ES-I3 (cell line): ENCODE measurements around the gene KRT33B.
"Not testable (repeated sequence)": the region's sequence is repeated elsewhere in the genome, so short reads cannot be mapped to it uniquely, and the experiment has no call there.

Experiments
- H3K36me3 ChIP-seq: 2 replicates; pipeline ENCODE4 v1.6.1; 2013; ENCODE audit warnings: mild to moderate bottlenecking, low read length, control low read depth, moderate library complexity; ENCODE audit not compliant: insufficient read depth
- H3K4me1 ChIP-seq: 2 replicates; pipeline ENCODE4 v1.6.1; 2013; ENCODE audit warnings: mild to moderate bottlenecking, control low read depth, low read length; ENCODE audit not compliant: insufficient read depth
- H3K9ac ChIP-seq: 2 replicates; pipeline ENCODE4 v1.6.1; 2013; ENCODE audit warnings: low read depth, mild to moderate bottlenecking, low read length, moderate library complexity
- H3K9me3 ChIP-seq: 2 replicates; pipeline ENCODE4 v1.6.1; 2013; ENCODE audit warnings: mild to moderate bottlenecking, low read length, moderate library complexity; ENCODE audit not compliant: control insufficient read depth, insufficient read depth

The KRT33B gene

DNA sequence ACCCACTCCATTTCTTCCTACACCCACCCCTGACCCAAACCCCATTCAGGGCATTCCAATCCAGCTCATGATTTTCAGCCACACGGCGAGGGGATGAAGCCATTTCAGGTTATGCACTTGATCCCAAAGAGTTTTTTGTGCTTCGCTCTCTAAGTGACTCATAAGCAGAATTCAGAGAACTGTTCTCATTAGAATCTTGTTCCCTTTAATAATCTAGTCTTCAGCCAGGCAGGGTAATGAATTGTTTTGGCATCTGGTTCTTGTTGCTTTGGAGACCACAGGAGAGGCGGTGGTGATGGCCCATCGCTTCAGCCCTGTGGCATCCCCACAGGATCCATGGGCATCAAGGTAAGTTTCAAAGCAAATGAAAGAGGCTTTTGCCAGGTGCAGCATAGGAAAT is 32.5 kb upstream of the KRT33B start:
- H3K9me3 ChIP-seq = no peaks in the 10 kb centered on the region
- no peak overlapping the region for H3K9ac ChIP-seq
- H3K4me1 ChIP-seq = no peaks in the 10 kb centered on the region; the same call in 1 of the 2 replicates
- no peaks in the 10 kb centered on the region for H3K36me3 ChIP-seq

DNA sequence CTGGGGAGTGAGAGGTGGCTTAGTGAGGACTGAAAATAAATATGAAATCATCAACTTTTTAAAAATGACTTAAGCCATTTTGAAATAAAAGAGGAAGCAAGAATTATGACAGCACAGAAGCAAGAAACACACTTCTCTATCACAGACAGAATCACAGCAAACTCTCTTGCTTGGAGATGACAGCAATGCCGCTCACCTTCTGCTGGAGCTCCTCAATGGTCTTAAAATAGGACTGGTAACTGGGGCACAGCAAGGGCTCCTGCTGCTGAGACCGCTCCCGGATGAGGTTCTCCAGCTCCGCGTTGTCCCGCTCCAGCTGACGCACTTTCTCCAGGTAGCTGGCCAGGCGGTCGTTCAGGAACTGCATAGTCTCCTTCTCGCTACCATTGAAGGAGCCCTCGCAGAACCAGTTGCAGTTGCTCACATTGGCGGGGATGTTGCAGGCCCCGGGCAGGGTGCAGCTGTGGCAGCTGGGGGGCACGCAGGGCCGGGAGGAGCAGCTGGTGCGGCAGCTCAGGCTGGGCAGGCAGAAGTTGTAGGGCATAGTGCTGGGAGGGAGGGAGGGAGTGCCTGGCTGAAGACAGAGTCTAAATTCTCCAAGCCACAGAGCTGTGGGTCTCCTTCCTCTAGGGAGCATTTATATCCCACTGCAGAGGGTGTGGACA is 27.5 kb upstream of the KRT33B start, which contains the start of gene KRT31:
KRT31 (minus strand) TSS at position 613 of the 665 bp plus-strand sequence; CDS start at position 544, 69 bp downstream.
- no peaks in the 10 kb centered on the region for H3K4me1 ChIP-seq
- H3K9me3 ChIP-seq = no peaks in the 10 kb centered on the region; the same call in 1 of the 2 replicates
- H3K36me3 ChIP-seq = no peaks in the 10 kb centered on the region
- no peak within 1 kb of the TSS for H3K9ac ChIP-seq

DNA sequence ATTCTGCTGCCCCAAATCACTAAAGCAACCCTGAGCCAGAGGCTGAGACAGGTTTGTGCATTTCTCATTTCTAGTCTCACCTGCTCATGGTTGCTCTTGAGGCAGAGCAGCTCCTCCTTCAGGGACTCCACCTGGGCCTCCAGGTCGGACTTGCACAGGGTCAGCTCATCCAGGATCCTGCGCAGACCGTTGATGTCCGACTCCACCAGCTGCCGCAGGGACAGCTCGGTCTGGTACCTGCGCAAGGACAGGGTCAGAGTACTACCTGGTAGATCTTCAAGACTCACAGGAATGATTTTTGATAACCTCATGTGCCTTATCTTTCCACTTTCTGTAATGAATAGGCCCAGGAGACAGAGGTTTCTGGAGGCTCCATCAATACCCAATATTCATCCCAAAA is 26.7 kb upstream of the KRT33B start:
- H3K36me3 ChIP-seq = no peaks in the 10 kb centered on the region
- H3K9ac ChIP-seq = no peak overlapping the region
- H3K4me1 ChIP-seq = no peaks in the 10 kb centered on the region
- H3K9me3 ChIP-seq = no peaks in the 10 kb centered on the region; the same call in 1 of the 2 replicates

DNA sequence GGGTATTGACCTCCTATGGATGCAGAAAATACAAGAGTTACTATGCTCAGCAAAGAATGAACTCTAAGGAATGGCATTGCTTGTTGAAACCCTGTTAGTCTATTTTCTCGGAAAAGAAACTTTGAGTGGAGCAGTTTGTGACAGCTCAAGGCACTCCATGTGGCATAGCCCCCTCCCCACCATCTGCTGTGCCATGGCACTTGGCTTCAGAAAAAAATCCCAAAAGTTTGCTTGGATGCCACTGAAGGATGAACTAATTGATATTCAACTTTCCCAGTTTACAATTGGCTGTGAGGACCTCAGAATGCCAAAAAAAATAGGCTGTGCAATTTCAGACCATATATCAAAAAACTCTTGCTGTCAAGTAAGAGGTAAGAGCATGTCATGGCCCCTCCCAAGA is 26.0 kb upstream of the KRT33B start:
- Histone ChIP-seq H3K36me3 (no peaks in the 10 kb centered on the region), H3K9ac (no peak overlapping the region), H3K9me3 (no peaks in the 10 kb centered on the region; the same call in 1 of the 2 replicates), H3K4me1 (no peaks in the 10 kb centered on the region)

DNA sequence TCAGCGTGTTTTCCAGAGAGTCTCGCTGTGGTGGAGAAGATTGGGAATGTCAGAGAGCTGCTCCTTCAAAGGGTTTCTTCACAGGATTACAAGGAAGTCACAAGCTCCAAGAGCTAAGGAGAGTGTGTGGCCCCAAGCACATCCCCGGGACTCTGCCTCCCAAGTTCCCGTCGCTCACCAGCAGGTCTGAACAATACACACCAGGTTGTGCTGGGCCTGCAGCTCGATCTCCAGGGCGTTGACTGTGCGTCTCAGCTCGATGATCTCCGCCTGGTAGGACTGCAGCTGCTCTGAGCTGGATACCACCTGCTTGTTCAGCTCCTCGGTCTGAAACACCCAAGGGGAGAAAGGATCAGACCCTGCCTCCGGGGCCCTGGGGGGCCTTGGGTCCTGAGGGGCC is 25.4 kb upstream of the KRT33B start:
- not testable (repeated sequence) for H3K36me3 ChIP-seq, H3K9ac ChIP-seq

DNA sequence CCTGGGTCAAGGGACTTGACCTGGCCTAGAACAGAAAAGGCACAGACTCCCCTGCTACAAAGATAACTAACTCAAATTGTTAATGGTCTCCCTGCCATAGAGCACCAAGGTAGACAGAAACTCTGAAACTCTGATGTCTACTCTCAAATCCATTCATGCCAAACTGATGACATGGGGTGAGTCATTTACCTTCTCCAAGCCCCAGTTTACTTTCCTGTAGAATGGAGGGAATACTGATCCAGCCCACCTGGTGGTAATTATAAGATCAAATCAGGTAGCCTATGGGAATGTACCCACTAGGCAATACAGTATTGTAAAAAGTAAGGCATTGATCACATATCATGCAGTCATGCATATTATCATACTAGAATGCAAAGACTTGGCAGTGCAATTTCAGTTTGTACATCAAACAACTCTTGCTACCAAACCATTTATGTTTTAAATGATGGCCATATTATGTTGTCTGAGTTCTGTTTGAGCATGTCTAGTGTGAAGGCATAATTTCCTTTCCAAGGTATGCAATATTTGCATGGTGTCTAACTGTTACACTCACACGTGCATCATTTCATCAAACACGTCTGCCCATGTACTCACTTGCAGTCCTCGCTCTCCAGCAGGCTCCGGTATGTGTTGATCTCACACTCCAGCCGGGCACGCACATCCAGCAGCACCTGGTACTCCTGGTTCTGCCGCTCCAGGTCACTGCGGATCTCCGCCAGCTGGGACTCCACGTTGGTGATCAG is 24.8 kb upstream of the KRT33B start:
- Histone ChIP-seq H3K9ac (no peak overlapping the region), H3K36me3 (no peaks in the 10 kb centered on the region), H3K9me3 (no peaks in the 10 kb centered on the region; the same call in 1 of the 2 replicates), H3K4me1 (no peaks in the 10 kb centered on the region)

More for the DNA sequence above, 25.4 kb upstream of the KRT33B start:
- not testable (repeated sequence) for H3K9me3 ChIP-seq, H3K4me1 ChIP-seq

DNA sequence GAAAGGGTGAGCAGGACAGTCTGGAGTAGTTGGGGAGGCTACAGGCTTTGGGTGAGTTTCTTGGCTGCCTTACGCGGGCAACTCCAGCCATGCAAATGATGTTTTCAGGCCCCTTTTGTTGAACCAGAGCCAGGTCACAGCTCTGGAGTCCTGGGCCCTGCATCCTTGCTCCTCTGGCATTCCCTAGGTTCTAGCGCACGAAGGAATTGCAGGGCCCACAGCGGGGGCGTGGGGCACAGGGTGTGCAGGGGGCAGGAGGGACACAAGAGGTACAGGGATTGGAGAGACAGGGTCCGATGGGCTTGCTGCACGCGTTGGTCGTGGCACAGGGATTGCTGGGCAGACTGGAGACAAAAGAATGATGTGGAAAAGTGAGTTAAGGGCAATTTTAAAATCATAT is 24.2 kb upstream of the KRT33B start:
- Histone ChIP-seq H3K9ac (no peak overlapping the region), H3K4me1 (no peaks in the 10 kb centered on the region), H3K9me3 (no peaks in the 10 kb centered on the region; the same call in 1 of the 2 replicates), H3K36me3 (no peaks in the 10 kb centered on the region)

DNA sequence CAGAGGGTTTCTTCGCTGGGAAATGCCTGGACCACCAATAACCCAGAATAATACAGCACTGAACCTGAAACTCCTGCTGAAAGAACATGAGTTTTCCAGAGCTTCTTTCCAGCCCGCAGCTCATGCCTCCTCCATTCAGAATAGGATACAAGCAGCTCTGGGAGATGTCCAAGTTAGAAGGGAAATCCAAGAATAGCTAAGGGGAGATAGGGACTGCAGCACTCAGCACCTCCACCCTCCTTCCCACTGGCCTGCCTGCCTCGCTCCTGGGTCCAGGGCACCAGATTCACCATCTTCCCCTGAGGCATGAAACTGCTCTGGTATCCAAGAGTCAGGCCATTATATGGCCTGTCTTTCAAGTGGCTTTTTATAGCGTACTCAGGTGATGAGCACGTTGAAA is 23.7 kb upstream of the KRT33B start:
- Histone ChIP-seq H3K9me3 (no peaks in the 10 kb centered on the region; the same call in 1 of the 2 replicates), H3K36me3 (no peaks in the 10 kb centered on the region), H3K9ac (no peak overlapping the region), H3K4me1 (no peaks in the 10 kb centered on the region)

DNA sequence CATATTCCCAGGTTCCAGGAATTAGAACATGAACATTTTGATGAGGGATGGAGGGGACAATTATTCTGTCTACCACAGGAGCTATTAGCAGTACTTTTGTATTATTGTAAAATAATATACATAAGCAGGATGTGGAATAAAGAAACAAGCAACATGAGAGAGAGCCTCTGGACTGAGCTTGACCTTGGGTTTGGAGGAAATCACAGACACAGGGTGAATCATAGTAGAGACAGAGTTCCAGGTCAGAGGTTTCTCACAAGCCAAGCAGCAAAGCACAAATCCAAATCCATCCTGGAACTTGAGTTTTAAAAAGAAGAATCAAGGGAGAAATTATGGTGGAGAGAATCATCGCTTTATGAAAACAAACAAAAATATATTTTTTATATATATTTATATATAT is 22.7 kb upstream of the KRT33B start:
- no peaks in the 10 kb centered on the region; the same call in 1 of the 2 replicates for H3K9me3 ChIP-seq
- H3K9ac ChIP-seq = no peak overlapping the region
- H3K4me1 ChIP-seq = no peaks in the 10 kb centered on the region
- H3K36me3 ChIP-seq = no peaks in the 10 kb centered on the region

DNA sequence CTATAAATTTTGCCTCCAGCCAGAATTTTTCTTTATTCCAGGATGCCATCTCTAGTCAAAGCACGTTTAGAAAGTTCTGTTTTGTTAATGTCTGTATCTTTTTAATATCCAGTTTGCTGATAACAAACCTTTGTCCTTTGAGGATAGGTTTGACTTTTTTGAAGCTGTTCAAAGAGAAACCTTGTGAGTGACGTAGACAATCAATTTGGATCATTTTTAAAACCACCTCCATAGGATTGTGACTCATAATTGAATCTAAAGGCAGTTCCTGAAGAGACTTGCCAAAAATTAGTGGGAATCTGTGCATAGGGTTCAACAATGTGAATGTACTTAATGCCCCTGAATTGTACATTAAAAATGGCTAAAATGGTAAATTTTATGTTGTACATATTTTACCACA is 21.9 kb upstream of the KRT33B start:
- Histone ChIP-seq H3K4me1 (no peaks in the 10 kb centered on the region), H3K9me3 (no peaks in the 10 kb centered on the region; the same call in 1 of the 2 replicates), H3K9ac (no peak overlapping the region), H3K36me3 (no peaks in the 10 kb centered on the region)

DNA sequence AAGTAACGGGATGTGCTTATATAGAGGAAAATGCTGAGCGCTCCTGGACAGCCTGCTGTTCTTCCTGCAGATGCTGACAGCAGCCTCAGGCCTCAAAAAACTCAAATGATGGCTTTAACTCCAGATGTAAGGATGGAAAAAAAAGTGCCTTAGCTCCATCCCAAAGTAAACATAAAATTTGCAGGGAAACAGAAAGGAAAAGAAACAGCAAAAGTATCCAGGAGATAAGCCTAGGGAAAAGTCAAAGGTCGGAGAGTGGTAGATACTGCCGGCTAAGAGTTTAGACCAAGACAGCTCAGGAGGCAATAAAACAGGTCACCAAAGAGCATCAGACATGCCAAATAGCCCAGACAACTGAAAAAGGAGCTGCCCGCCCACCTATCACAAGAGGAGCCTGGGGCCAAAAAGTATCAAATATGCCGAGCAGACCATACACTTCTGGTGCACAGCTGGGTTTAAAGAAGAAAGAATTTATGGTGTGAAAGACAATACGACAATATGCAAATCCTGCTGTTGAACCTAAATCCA is 20.9 kb upstream of the KRT33B start:
- Histone ChIP-seq H3K9me3 (no peaks in the 10 kb centered on the region; the same call in 1 of the 2 replicates), H3K4me1 (no peaks in the 10 kb centered on the region), H3K9ac (no peak overlapping the region), H3K36me3 (no peaks in the 10 kb centered on the region)

DNA sequence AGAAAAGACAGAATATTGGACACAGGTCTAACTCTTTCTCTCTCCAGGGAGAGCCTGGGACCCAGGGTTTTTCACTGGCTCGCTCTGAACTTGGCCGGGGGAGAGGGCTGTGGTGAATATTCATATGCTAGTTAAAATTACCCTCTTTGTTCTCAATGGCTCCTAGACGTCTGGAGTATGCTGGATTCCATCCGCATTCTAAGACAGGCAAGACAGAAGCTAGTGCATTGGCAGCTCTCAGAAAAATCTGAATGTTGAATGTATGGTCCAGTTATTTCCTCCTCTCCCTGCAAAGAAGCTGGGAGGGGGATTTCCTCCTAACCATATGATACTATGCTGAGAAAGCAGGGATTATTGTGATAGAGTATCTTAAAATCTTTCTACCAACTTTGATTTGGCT is 18.1 kb upstream of the KRT33B start:
- H3K9me3 ChIP-seq = no peaks in the 10 kb centered on the region; the same call in 1 of the 2 replicates
- H3K9ac ChIP-seq = no peak overlapping the region
- H3K36me3 ChIP-seq = no peaks in the 10 kb centered on the region
- no peaks in the 10 kb centered on the region for H3K4me1 ChIP-seq

DNA sequence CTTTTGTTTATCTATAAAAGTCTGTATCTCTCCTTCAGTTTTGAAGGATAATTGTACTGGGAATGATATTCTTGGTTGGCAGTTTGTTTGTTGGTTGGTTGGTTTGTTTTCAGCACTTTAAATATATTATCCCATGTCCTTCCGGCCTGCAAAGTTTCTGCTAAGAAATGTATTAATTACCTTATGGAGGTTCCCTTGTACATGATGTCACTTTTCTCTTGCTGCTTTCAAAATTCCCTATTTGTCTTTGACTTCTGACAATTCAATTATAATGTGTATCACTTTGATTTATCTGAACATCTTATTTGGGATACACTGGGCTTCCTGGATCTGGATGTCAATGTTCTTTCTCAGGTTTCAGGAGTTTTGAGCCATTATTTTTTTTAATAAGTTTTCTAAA is 16.6 kb upstream of the KRT33B start:
- Histone ChIP-seq H3K36me3 (no peaks in the 10 kb centered on the region), H3K9me3 (no peaks in the 10 kb centered on the region; the same call in 1 of the 2 replicates), H3K9ac (no peak overlapping the region), H3K4me1 (no peaks in the 10 kb centered on the region)

DNA sequence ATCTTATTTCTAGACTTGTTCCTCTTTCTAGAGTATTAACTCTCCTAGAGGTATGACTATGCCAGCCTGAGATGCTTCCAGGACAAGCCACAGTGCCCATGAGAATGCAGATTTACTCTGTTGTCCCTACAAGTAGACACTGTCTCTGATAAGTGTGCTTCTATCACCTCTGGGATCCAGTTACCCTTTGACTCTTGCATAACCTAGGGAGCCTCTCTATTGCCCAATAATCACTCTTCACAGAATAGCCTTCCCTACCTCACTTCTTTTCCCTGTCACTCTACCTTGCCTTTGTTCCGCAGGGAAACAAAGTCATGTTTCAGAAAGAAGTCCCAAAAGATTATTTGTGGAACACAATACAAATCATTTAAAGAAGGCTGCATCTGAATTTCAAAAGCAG is 14.1 kb upstream of the KRT33B start:
- Histone ChIP-seq H3K9ac (no peak overlapping the region), H3K36me3 (no peaks in the 10 kb centered on the region), H3K4me1 (no peaks in the 10 kb centered on the region), H3K9me3 (no peaks in the 10 kb centered on the region; the same call in 1 of the 2 replicates)

DNA sequence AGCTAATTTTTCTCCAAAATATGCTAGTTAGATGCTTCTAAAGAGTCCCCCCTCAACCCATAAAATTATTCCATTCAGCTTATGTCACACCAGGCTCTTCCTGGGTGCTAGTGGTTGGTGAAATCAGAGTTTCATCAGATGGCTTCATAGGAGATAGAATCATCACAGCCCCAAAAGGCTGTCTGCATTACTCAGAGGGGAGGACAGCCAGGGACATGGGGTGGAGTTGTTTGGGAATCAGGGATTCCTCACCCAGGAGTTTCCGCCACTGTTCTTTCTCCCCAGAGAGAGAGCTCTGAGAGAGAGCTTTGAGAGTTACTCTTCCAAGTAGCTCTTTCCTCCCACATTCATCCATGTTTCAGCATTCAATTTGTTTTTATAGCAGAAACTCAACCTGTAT is 12.8 kb upstream of the KRT33B start:
- Histone ChIP-seq H3K36me3 (no peaks in the 10 kb centered on the region), H3K4me1 (peaks cover 4% of the 10 kb centered on the region; the same call in 1 of the 2 replicates), H3K9me3 (no peaks in the 10 kb centered on the region; the same call in 1 of the 2 replicates), H3K9ac (no peak overlapping the region)
